Measurements from ENCODE around the gene CSRP2.

DNA sequence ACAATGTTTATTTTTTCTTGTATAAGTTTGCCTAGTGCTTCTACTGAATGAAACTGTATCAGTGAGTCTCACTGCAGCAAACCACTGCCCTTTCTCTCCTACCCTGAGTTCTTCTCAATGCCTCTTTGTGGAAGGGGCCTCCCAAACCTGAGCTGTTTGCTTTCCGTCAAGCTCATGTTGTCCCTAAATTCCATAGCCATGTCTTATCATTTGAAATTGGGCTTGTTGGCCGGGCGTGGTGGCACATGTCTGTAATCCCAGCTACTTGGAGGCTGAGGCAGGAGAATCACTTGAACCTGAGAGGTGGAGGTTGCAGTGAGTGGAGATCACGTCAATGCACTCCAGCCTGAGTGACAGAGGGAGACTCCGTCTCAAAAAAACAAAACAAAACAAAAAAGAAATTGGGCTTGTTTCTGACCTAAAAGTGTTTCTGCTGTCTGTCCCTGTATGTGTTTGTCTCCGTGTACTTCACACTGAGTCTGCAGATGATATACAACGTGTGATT, 1.8 kb upstream of the CSRP2 start:
- TF ChIP-seq POLR2A (IDR thresholded peaks at IDR 0.05) = no peak
- TF ChIP-seq, protein P1, sequence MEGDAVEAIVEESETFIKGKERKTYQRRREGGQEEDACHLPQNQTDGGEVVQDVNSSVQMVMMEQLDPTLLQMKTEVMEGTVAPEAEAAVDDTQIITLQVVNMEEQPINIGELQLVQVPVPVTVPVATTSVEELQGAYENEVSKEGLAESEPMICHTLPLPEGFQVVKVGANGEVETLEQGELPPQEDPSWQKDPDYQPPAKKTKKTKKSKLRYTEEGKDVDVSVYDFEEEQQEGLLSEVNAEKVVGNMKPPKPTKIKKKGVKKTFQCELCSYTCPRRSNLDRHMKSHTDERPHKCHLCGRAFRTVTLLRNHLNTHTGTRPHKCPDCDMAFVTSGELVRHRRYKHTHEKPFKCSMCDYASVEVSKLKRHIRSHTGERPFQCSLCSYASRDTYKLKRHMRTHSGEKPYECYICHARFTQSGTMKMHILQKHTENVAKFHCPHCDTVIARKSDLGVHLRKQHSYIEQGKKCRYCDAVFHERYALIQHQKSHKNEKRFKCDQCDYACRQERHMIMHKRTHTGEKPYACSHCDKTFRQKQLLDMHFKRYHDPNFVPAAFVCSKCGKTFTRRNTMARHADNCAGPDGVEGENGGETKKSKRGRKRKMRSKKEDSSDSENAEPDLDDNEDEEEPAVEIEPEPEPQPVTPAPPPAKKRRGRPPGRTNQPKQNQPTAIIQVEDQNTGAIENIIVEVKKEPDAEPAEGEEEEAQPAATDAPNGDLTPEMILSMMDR (IDR thresholded peaks at IDR 0.05) = no peak

All from body of pancreas (tissue), 4 donors.